Ureter (tissue), 1 donor: ENCODE measurements around the gene ZSCAN12. TPM values are rescaled to one million over a fixed set of nuclear protein-coding genes. Genes with fewer than 3 reads are reported as not detected.
A peak's percentile ranks its signal among the peaks of the same experiment; 100 is the strongest.
"Not testable (repeated sequence)": the region's sequence is repeated elsewhere in the genome, so short reads cannot be mapped to it uniquely, and the experiment has no call there.

Source experiments
- DNase-seq: peaks from one replicate; pipeline ENCODE4 v3.0.0-alpha.2; 2020; ENCODE audit warnings: low spot score
- total RNA-seq: library from RNA; stranded (reverse); gene quantifications from one replicate; pipeline ENCODE4 v1.2.4, GENCODE V29; 2023
- donor health status: DM: yes; HTN: yes; CAD: no.

Gene ZSCAN12
- total RNA-seq, 1 donor from 2014 or later: 11.1 TPM

- DNase-seq: no peak
Measured at GRCh38 chr6:28393912-28394662, 5.5 kb downstream of the ZSCAN12 start.

DNA sequence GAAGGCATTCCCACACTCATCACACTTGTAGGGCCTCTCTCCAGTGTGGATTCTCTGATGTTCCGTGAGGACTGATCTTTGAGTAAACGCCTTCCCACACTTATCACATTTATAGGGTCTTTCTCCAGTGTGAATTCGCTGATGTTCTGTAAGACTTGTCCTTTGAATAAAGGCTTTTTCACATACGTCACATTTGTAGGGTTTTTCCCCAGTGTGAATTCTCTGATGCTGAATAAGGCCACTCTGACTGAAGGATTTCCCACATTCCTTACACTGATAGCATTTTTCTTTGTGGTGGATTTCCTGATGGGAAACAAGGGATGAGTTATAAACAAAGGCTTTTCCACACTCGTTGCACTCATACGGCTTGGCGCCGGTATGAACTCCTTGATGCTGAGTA, 8.9 kb downstream of the ZSCAN12 start:
- no peak for DNase-seq

GRCh38 chr6:28384143-28384533, 15.4 kb downstream of the ZSCAN12 start:
- no peak for DNase-seq

GRCh38 chr6:28383235-28384142, 16.1 kb downstream of the ZSCAN12 start:
- peak; percentile 88 for DNase-seq

DNA sequence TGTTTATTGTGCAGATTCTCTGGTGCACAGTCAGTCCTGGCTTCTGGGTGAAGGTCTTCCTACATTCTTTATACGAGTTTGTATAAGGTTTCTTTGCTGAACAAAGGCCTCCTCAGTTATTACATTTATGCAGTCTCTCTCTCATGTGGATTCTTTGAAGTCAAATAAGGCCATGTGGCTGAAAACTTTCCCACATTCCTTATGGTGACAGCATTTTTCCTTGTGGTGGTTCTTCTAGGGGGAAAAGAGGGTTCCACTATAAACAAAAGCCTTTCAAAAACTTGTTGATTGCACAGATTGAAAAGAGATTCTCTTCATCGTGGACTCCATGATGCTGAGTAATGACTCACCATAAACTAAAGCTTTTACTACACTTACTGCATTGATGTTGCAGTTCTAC, 19.2 kb downstream of the ZSCAN12 start:
- no peak for DNase-seq

DNA sequence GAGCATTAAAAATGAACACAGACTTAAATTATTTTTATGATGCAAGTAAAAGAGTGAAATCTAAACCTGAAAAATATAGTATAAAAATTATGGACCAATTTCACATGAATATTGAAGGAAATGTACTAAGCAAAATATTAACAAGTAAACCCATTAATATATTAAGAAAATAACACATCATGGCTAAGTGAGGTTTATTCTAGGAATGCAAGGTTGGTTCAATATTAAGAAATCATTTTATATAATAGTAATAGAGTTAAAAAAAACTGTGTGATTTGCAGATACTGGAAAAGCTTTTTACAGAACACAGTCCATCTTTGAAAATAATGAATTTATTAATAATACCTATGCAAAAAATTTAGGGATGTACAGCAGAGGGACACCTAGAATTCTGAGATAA, 20.9 kb downstream of the ZSCAN12 start:
- DNase-seq: no peak

DNA sequence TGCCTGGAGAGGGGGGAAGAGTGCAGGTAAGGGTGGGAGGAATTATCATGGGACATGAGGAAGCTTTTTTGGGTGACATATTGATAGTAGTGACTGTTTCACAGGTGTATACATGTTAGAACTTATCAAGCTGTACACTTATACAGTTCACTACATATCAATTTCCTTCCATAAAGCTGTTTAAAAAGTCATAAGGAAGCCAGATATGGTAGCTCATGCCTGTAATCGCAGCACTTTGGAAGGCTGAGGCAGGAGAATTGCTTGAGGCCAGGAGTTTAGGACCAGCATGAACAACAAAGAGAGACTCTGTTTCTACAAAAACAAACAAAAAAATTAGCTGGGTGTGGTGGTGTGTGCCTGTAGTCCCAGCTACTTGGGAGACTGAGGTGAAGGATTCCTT, 21.7 kb downstream of the ZSCAN12 start:
- DNase-seq: no peak

- no peak for DNase-seq
Measured at GRCh38 chr6:28373925-28374324, 25.6 kb downstream of the ZSCAN12 start.

DNA sequence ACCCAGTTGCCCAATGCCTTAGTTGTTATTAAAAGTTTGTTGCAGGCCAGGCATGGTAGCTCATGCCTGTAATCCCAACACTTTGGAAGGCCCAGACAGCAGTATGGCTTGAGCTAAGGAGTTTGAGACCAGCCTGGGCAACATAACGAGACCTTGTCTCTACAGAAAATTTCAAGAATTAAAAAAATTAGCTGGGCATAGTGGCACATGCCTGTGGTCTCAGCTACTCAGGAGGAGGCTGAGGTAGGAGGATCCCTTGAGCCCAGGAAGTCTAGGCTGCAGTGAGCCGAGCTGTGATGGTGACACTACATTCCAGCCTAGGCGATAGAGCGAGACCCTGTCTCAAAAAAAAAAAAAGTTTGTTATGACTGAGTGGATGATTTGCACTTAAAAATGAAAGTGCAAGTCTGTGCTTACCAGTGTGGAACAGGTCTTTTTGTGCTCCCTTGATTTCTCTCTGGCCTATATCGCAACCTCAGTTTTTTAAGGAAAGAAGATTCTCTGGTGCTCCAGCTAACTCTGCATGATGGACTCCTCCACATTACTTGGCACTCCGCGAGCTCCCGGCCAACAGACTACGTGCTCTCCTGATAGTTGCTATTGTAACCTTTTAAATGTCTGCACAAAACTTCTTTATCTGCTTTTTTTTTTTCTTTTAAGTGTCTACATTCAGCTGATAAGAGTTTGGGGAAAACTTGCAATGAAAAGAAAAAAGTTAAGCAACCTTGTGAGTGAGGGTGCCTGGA, 27.7 kb downstream of the ZSCAN12 start:
- DNase-seq: no peak

- no peak for DNase-seq
Measured at GRCh38 chr6:28371280-28371679, 28.3 kb downstream of the ZSCAN12 start.

GRCh38 chr6:28370440-28370839, 29.1 kb downstream of the ZSCAN12 start:
- no peak for DNase-seq

DNA sequence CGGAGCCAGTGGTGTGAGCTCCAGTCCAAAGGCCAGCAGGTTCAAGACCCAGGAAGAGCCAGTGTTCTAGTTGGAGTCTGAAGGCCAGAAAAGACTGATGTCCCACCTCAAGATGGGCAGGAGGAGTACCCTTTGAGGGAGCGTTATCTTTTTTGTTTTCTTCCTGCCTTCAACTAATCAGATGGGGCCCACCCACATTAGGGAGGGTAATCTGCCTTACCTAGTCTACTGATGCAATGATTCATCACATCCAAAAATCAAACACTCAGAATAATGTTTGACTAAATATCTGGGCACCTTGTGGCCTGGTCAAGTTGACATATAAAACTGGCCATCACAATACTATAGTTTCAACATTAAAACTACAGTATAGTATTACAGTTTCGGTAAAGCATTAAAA, 30.1 kb downstream of the ZSCAN12 start:
- no peak for DNase-seq

- no peak for DNase-seq
Measured at GRCh38 chr6:28368522-28368921, 31.0 kb downstream of the ZSCAN12 start.

GRCh38 chr6:28365590-28365989, 34.0 kb downstream of the ZSCAN12 start:
- not testable (repeated sequence) for DNase-seq

- no peak for DNase-seq
Measured at GRCh38 chr6:28360961-28361360, 38.6 kb downstream of the ZSCAN12 start.

DNA sequence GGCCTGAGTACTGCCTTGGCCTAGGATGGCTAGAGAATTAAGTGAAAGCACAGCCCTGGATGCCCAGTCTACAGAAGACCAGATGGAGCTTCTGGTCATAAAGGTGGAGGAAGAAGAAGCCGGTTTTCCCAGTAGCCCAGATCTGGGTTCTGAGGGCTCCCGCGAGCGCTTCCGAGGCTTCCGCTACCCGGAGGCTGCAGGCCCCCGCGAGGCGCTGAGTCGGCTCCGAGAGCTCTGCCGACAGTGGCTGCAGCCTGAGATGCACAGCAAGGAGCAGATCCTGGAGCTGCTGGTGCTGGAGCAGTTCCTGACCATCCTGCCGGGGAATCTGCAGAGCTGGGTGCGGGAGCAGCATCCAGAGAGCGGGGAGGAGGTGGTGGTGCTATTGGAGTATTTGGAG, 40.0 kb downstream of the ZSCAN12 start:
- DNase-seq: not testable (repeated sequence)

DNA sequence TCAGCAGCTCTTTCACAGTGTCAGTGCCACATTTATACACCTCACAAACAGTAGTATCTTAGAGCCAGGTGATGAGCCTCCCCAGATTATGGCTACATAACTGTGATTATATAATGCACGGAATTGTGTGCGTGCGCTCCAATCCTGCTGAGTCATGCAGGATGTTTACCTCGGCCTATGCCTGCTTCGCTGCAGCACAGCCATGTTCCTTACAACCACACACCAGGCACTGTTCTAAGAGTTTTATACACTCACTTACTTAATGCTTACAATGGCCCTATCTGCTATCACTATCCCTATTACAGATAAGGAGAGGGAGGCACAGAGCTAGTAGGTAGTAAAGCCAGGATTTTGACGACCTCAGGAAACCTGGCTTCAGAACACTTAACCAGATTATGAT, 42.5 kb downstream of the ZSCAN12 start:
- DNase-seq: no peak

DNA sequence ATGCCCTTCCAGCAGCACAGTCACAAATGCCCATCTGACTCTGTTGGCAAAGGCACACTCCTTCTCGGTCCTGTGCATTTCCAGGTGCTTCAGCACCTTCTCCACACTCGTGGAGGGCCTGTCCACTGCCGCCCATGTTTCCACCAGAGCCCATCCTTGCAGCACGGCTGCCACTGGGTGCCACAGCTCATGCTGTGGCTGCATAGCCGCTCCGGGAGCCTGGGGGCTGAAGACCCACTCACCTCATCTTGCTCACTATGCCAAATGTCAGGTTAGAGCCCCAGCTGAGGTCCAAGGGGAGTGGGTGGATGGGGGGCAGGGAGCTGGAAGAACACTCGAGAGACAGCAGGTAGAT, 42.9 kb downstream of the ZSCAN12 start:
- DNase-seq: no peak

- peak; percentile 83 for DNase-seq
Measured at GRCh38 chr6:28355743-28356665, 43.5 kb downstream of the ZSCAN12 start.

- DNase-seq: no peak
Measured at GRCh38 chr6:28354688-28355554, 44.6 kb downstream of the ZSCAN12 start.
